A673 (cell line): ENCODE data around the gene TEX9. TPM values are rescaled to one million over a fixed set of nuclear protein-coding genes. Genes with fewer than 3 reads are reported as not detected.

Experiments used
- BruUV-seq: library from RNA; stranded (reverse); fragments of 400-500 nt; replicated peaks from 2 replicates; lab custom pipeline; 2021; lab: Mats Ljungman, UMichigan
- CTCF ChIA-PET: fragments of 300-600 bp; sonication (Branson Sonifier 250); formaldehyde crosslinking; loops from one replicate; lab custom pipeline; 2022; ENCODE audit warnings: antibody characterized with exemption; lab: Charles Lee
- POLR2A ChIA-PET: fragments of 300-600 bp; sonication (Branson Sonifier 250); formaldehyde crosslinking; loops from one replicate; lab custom pipeline; 2022; ENCODE audit warnings: antibody characterized with exemption; ENCODE audit not compliant: low non-redundant PET; lab: Charles Lee
- DNase-seq: peaks from one replicate; pipeline ENCODE4 v3.0.0-alpha.2; 2015; ENCODE audit warnings: low spot score
- H3K27ac ChIP-seq: fragments of 200-600 bp; sonication (generic); 2 replicates; pipeline ENCODE4 v1.5.1; 2016; ENCODE audit warnings: mixed run types, low read depth, mild to moderate bottlenecking, mixed read lengths, antibody characterized with exemption, low read length; ENCODE audit not compliant: poor library complexity, severe bottlenecking
- H3K27me3 ChIP-seq: fragments of 200-600 bp; sonication (generic); replicated peaks from 2 replicates; pipeline ENCODE4 v1.6.1; 2017; ENCODE audit warnings: mixed run types, low read depth, mild to moderate bottlenecking, mixed read lengths, antibody characterized with exemption, low read length; ENCODE audit not compliant: insufficient read depth, poor library complexity
- H3K36me3 ChIP-seq: fragments of 200-600 bp; sonication (generic); 2 replicates; pipeline ENCODE4 v1.6.1; 2016; ENCODE audit warnings: mixed run types, mild to moderate bottlenecking, mixed read lengths, antibody characterized with exemption, low read length; ENCODE audit not compliant: insufficient read depth, poor library complexity, severe bottlenecking
- H3K4me1 ChIP-seq: fragments of 200-600 bp; sonication (generic); 2 replicates; pipeline ENCODE4 v1.6.1; 2017; ENCODE audit warnings: mixed run types, mild to moderate bottlenecking, mixed read lengths, antibody characterized with exemption, low read length; ENCODE audit not compliant: insufficient read depth, poor library complexity, severe bottlenecking
- H3K4me3 ChIP-seq: fragments of 200-600 bp; sonication (generic); 2 replicates; pipeline ENCODE4 v1.5.1; 2016; ENCODE audit warnings: low read depth, mixed run types, mild to moderate bottlenecking, mixed read lengths, low read length; ENCODE audit not compliant: poor library complexity, severe bottlenecking
- H3K9me3 ChIP-seq: fragments of 200-600 bp; sonication (generic); 2 replicates; pipeline ENCODE4 v1.6.1; 2016; ENCODE audit warnings: mixed run types, low read depth, mild to moderate bottlenecking, mixed read lengths, antibody characterized with exemption, low read length; ENCODE audit not compliant: poor library complexity, severe bottlenecking
- EZH2 ChIP-seq: fragments of 200-600 bp; sonication (generic); IDR thresholded peaks from 2 replicates; pipeline ENCODE4 v1.6.1; 2017; ENCODE audit warnings: borderline replicate concordance, low read depth, mild to moderate bottlenecking, mixed read lengths, antibody characterized with exemption, low read length; ENCODE audit not compliant: poor library complexity, severe bottlenecking
- intact Hi-C: fragments of 100-400 bp; cut with micrococcal nuclease; formaldehyde crosslinking; loops from one replicate; pipeline ENCODE4 v1.10.0; 2022; ENCODE audit not compliant: unreplicated experiment
- total RNA-seq: library from RNA; stranded (reverse); gene quantifications from 2 replicates; pipeline ENCODE4 v1.2.3, GENCODE V29; 2021
- TF ChIP-seq, protein P1 (sequence below): fragments of 300-800, 200-600 bp; sonication (generic); conservative IDR thresholded peaks from 2 replicates; pipeline ENCODE4 v1.5.1; 2017; ENCODE audit warnings: low read depth, mild to moderate bottlenecking, antibody characterized with exemption, low read length, moderate library complexity, mixed read lengths

Gene TEX9
- total RNA-seq, 1 experiment from 2014 or later, result 18.0 TPM

DNA sequence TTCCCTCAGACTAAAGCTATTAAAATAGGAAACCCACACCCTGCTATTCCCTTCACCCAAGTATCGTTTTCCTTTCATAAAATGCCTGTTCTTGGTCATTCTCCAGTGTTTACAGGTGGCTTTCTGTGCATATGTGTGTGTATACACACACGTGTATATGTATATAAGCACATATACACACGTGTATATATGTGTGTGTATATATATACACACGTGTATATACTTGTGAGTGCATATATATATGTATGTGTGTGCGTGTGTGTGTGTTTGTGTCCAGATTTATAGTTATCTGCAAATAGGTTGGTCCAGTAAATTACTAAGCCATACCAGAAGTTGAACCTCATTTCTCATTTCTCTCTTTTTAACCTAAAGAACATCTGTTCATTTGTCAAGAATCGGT, 15.7 kb upstream of the TEX9 start:
- no peak overlapping the region for H3K27ac ChIP-seq

DNA sequence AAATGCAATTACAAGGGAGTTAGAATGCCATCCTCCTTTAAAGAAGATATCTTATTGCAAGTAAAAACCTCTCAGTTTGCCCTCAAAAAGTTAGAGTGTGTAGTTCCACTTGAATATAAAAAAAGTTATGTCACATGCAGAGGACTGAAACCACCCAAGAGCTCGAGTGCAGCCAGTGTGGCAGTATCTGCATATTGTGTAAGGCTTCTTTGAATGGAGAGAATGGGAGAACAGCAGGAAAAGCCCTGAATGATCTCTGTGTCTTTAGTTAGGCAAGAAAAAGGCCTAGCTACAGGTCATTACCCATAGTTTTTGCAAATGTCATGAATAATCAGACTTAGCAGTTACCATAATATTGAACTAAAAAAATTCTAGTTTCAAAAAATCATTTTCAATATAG, 13.9 kb upstream of the TEX9 start:
- Histone ChIP-seq H3K36me3 (no peaks in the 10 kb centered on the region), H3K27me3 (no peaks in the 10 kb centered on the region), H3K4me1 (no peaks in the 10 kb centered on the region), H3K27ac (no peak overlapping the region), H3K9me3 (no peaks in the 10 kb centered on the region), H3K4me3 (no peak overlapping the region)
- TF ChIP-seq, protein P1, sequence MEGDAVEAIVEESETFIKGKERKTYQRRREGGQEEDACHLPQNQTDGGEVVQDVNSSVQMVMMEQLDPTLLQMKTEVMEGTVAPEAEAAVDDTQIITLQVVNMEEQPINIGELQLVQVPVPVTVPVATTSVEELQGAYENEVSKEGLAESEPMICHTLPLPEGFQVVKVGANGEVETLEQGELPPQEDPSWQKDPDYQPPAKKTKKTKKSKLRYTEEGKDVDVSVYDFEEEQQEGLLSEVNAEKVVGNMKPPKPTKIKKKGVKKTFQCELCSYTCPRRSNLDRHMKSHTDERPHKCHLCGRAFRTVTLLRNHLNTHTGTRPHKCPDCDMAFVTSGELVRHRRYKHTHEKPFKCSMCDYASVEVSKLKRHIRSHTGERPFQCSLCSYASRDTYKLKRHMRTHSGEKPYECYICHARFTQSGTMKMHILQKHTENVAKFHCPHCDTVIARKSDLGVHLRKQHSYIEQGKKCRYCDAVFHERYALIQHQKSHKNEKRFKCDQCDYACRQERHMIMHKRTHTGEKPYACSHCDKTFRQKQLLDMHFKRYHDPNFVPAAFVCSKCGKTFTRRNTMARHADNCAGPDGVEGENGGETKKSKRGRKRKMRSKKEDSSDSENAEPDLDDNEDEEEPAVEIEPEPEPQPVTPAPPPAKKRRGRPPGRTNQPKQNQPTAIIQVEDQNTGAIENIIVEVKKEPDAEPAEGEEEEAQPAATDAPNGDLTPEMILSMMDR, result no peak
- TF ChIP-seq EZH2, result no peak
- no TSS peak for BruUV-seq
- CTCF ChIA-PET, result no interaction called here
- intact Hi-C loops, result no loop called here
- DNase-seq, result no peak
- POLR2A ChIA-PET, result no interaction called here

More for the DNA sequence above, 15.7 kb upstream of the TEX9 start:
- H3K27me3 ChIP-seq, result no peaks in the 10 kb centered on the region
- no peaks in the 10 kb centered on the region for H3K9me3 ChIP-seq
- TF ChIP-seq, protein P1, result no peak
- no peak for TF ChIP-seq EZH2
- POLR2A ChIA-PET, result no interaction called here
- no peak overlapping the region for H3K4me3 ChIP-seq
- no TSS peak for BruUV-seq
- no peaks in the 10 kb centered on the region for H3K36me3 ChIP-seq
- no peaks in the 10 kb centered on the region for H3K4me1 ChIP-seq
- CTCF ChIA-PET, result no interaction called here
- no peak for DNase-seq
- intact Hi-C loops, result no loop called here

GRCh38 chr15:56351957-56352506, 13.2 kb upstream of the TEX9 start:
- BruUV-seq, result no TSS peak
- CTCF ChIA-PET, result no interaction called here
- no peaks in the 10 kb centered on the region for H3K36me3 ChIP-seq
- DNase-seq, result no peak
- intact Hi-C loops, result no loop called here
- POLR2A ChIA-PET, result interaction anchor here (0.6 kb wide), 1 partner anchor 381 kb away, joined by 3 read pairs; the partner anchor contains the start of gene ZNF280D
- no peaks in the 10 kb centered on the region for H3K27me3 ChIP-seq
- no peaks in the 10 kb centered on the region for H3K9me3 ChIP-seq
- no peaks in the 10 kb centered on the region for H3K4me1 ChIP-seq
- H3K4me3 ChIP-seq, result no peak overlapping the region
- TF ChIP-seq, protein P1, result no peak
- no peak for TF ChIP-seq EZH2
- H3K27ac ChIP-seq, result no peak overlapping the region
